ENCODE results near the gene BLMH. TPM values are rescaled to one million over a fixed set of nuclear protein-coding genes. Genes with fewer than 3 reads are reported as not detected.

The BLMH gene
- total and polyA plus RNA-seq, 4 donors = 4.2 to 17.5 (median 12.9) TPM

DNA sequence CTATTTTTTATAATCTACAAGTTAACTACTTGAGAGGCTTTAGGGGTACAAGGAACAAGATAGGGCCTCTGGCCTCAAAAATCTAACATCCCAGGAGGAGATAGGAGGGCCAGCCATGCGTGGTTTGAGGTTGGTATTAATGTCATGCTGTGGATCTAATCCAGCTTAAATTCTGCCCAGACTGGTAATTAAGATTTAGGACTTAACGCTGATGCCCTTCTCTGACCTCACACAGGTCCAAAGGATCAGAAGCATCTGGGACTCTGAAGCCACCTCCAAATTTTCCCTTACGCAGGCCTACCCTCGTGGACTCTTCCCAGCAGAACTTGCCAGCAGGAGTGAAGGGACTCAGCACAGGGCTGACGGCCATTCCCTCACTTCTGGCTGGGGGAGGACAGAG, 71.3 kb downstream of the BLMH start (continued):
- TF ChIP-seq EGR1 (IDR thresholded peaks at IDR 0.05; ENCODE audit: low read depth in 2 of 2) = no peak
- TF ChIP-seq, protein P1, sequence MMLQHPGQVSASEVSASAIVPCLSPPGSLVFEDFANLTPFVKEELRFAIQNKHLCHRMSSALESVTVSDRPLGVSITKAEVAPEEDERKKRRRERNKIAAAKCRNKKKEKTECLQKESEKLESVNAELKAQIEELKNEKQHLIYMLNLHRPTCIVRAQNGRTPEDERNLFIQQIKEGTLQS (IDR thresholded peaks at IDR 0.05) = no peak
- no peak for TF ChIP-seq FOXA1 (IDR thresholded peaks at IDR 0.05)

DNA sequence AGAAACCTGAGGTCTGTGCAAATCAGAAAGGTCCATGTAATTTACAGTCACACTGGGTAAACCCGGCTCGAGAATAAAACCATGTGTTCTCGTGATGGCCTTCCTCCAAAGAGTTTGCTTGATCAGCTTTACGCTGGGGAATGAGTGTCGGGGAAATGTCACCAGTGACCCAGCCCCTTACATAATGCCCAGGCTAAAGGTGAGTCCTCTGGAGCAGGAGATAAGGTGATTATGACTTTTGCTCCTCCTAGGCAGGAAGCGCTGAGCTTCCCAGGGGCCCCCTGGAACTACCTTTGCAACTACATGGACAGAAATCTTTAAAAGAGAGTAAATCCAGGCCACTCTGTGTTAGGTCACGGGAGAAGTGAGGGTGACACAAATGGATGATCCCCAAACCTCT, 71.9 kb downstream of the BLMH start:
- WGBS = 31% methylated on average over 7 of the region's 7 CpGs
- no peak overlapping the region for H3K9ac ChIP-seq (ENCODE audit: low read depth in 1 of 2, low read length in 2 of 2)
- DNase-seq (ENCODE audit: low spot score) = no peak
- H3K9me3 ChIP-seq (ENCODE audit: control insufficient read depth in 4 of 4, low read length in 3 of 4) = no peaks in the 10 kb centered on the region
- no peaks in the 10 kb centered on the region for H3K27me3 ChIP-seq (ENCODE audit: control insufficient read depth in 4 of 4, insufficient read depth in 4 of 4, low read length in 3 of 4)
- TF ChIP-seq SP1 (IDR thresholded peaks at IDR 0.05) = peak; percentile 42
- peak in 1 of 2 donors; percentile 12 for TF ChIP-seq JUND (IDR thresholded peaks at IDR 0.05)
- TF ChIP-seq, protein P2, sequence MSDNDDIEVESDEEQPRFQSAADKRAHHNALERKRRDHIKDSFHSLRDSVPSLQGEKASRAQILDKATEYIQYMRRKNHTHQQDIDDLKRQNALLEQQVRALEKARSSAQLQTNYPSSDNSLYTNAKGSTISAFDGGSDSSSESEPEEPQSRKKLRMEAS (IDR thresholded peaks at IDR 0.05) = peak; percentile 49
- TF ChIP-seq HNF4A (conservative IDR thresholded peaks at IDR 0.05) = peak; percentile 41 to 65
- TF ChIP-seq RAD21 (IDR thresholded peaks at IDR 0.05) = no peak
- peak in 1 of 2 donors; percentile 70 for TF ChIP-seq RXRA (IDR thresholded peaks at IDR 0.05)
- H3K27ac ChIP-seq (ENCODE audit: low read depth in 1 of 2, low read length in 2 of 2) = peak overlapping the region in 1 of 2 donors; percentile 61
- no peaks in the 10 kb centered on the region for H3K36me3 ChIP-seq (ENCODE audit: control insufficient read depth in 4 of 4, insufficient read depth in 3 of 4, low read depth in 1 of 4, low read length in 3 of 4)
- no peak overlapping the region for H3K4me3 ChIP-seq (ENCODE audit: low read depth in 1 of 3, low read length in 3 of 3)
- peaks cover 3 to 13% (median 11%) of the 10 kb centered on the region in 4 donors for H3K4me1 ChIP-seq (ENCODE audit: control insufficient read depth in 4 of 4, insufficient read depth in 4 of 4, low read length in 3 of 4)

DNA sequence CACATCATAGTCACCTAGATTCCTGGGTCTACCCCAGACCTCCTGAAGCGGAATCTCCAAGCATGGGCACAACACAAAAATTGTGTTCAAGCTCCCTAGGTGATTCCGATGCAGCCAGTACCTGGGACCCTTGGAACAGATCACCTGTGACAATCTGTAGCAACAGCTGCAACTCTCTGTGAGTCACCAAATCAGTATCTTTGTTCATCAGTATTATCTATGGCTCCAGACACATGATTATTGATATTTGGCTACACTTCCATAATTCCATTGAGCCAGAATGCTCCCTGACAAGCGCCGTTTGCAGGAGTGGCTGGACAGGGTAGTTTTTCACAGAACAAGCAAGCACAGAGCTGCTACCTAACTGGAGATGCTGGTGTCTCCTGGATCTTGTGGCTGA, 72.4 kb downstream of the BLMH start:
- H3K27me3 ChIP-seq (ENCODE audit: control insufficient read depth in 4 of 4, insufficient read depth in 4 of 4, low read length in 3 of 4) = no peaks in the 10 kb centered on the region
- WGBS = 89% methylated on average over 4 of the region's 4 CpGs
- no peaks in the 10 kb centered on the region for H3K9me3 ChIP-seq (ENCODE audit: control insufficient read depth in 4 of 4, low read length in 3 of 4)
- no peak overlapping the region for H3K4me3 ChIP-seq (ENCODE audit: low read depth in 1 of 3, low read length in 3 of 3)
- no peaks in the 10 kb centered on the region for H3K36me3 ChIP-seq (ENCODE audit: control insufficient read depth in 4 of 4, insufficient read depth in 3 of 4, low read depth in 1 of 4, low read length in 3 of 4)
- peak overlapping the region in 1 of 2 donors; percentile 61 for H3K27ac ChIP-seq (ENCODE audit: low read depth in 1 of 2, low read length in 2 of 2)
- TF ChIP-seq FOXA2 (IDR thresholded peaks at IDR 0.05) (no peak), GABPA (IDR thresholded peaks at IDR 0.05 in 1 of 2, conservative IDR thresholded peaks at IDR 0.05 in 1 of 2) (no peak), NR2F2 (IDR thresholded peaks at IDR 0.05) (no peak), HNF4A (conservative IDR thresholded peaks at IDR 0.05) (no peak), FOXA1 (IDR thresholded peaks at IDR 0.05) (no peak), JUND (IDR thresholded peaks at IDR 0.05) (no peak), TAF1 (conservative IDR thresholded peaks at IDR 0.05) (no peak), YY1 (IDR thresholded peaks at IDR 0.05) (no peak), HNF4G (IDR thresholded peaks at IDR 0.05) (no peak)
- TF ChIP-seq, protein P2 (IDR thresholded peaks at IDR 0.05) = no peak
- TF ChIP-seq, protein P1 (IDR thresholded peaks at IDR 0.05) = no peak
- TF ChIP-seq, protein P3, sequence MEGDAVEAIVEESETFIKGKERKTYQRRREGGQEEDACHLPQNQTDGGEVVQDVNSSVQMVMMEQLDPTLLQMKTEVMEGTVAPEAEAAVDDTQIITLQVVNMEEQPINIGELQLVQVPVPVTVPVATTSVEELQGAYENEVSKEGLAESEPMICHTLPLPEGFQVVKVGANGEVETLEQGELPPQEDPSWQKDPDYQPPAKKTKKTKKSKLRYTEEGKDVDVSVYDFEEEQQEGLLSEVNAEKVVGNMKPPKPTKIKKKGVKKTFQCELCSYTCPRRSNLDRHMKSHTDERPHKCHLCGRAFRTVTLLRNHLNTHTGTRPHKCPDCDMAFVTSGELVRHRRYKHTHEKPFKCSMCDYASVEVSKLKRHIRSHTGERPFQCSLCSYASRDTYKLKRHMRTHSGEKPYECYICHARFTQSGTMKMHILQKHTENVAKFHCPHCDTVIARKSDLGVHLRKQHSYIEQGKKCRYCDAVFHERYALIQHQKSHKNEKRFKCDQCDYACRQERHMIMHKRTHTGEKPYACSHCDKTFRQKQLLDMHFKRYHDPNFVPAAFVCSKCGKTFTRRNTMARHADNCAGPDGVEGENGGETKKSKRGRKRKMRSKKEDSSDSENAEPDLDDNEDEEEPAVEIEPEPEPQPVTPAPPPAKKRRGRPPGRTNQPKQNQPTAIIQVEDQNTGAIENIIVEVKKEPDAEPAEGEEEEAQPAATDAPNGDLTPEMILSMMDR (IDR thresholded peaks at IDR 0.05; ENCODE audit: low read depth, low read length, missing input control) = no peak
- TF ChIP-seq, protein P4, sequence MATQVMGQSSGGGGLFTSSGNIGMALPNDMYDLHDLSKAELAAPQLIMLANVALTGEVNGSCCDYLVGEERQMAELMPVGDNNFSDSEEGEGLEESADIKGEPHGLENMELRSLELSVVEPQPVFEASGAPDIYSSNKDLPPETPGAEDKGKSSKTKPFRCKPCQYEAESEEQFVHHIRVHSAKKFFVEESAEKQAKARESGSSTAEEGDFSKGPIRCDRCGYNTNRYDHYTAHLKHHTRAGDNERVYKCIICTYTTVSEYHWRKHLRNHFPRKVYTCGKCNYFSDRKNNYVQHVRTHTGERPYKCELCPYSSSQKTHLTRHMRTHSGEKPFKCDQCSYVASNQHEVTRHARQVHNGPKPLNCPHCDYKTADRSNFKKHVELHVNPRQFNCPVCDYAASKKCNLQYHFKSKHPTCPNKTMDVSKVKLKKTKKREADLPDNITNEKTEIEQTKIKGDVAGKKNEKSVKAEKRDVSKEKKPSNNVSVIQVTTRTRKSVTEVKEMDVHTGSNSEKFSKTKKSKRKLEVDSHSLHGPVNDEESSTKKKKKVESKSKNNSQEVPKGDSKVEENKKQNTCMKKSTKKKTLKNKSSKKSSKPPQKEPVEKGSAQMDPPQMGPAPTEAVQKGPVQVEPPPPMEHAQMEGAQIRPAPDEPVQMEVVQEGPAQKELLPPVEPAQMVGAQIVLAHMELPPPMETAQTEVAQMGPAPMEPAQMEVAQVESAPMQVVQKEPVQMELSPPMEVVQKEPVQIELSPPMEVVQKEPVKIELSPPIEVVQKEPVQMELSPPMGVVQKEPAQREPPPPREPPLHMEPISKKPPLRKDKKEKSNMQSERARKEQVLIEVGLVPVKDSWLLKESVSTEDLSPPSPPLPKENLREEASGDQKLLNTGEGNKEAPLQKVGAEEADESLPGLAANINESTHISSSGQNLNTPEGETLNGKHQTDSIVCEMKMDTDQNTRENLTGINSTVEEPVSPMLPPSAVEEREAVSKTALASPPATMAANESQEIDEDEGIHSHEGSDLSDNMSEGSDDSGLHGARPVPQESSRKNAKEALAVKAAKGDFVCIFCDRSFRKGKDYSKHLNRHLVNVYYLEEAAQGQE (IDR thresholded peaks at IDR 0.05) = no peak
- no peak for DNase-seq (ENCODE audit: low spot score)
- H3K4me1 ChIP-seq (ENCODE audit: control insufficient read depth in 4 of 4, insufficient read depth in 4 of 4, low read length in 3 of 4) = peaks cover 3 to 13% (median 11%) of the 10 kb centered on the region in 4 donors
- H3K9ac ChIP-seq (ENCODE audit: low read depth in 1 of 2, low read length in 2 of 2) = no peak overlapping the region
